Lung microvascular endothelial cell (primary cell): ENCODE measurements around the gene MRGPRX2. TPM values are rescaled to one million over a fixed set of nuclear protein-coding genes. Genes with fewer than 3 reads are reported as not detected.

Experiments
- DNase-seq, 2 donors: peaks; one replicate each; pipeline versions ENCODE4 v3.0.0 to v3.0.0-alpha.2; 2010; ENCODE audit warnings: low read depth in 2 of 2
- total RNA-seq: library from RNA; depleted of rRNA; stranded (reverse); fragments of >200 nt; gene quantifications from 2 replicates; pipeline ENCODE4 v1.2.1, GENCODE V29; 2014

The MRGPRX2 gene
- total RNA-seq, 1 donor from 2014 or later, result not detected

DNA sequence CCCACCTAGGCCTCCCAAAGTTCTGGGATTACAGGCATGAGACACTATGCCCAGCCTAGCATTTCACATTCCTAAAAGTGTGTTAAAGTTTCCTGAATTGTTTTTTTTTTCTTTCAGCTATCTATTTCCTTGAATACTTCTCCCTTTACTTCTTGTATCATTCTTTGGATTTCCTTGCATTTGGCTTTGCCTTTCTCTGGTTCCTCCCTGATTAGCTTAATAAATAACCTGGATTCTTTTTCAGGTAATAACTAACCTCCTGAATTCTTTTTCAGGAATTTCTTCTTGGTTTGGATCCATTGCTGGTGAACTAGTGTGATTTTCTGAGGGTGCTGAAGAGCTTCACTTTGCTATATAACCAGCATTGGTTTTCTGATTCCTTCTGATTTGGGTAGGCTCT is 47.9 kb downstream of the MRGPRX2 start:
- DNase-seq, result no peak

Other genes with a start within 250 kb of the MRGPRX2 start
- gene MRGPRX1, start 121.3 kb downstream of the MRGPRX2 start, total RNA-seq, result not detected in 2 replicates
- gene ZDHHC13, start 56.5 kb upstream of the MRGPRX2 start, total RNA-seq, result 13.9 and 25.7 TPM in 2 replicates
- gene CSRP3, start 141.3 kb upstream of the MRGPRX2 start, total RNA-seq, result not detected in 2 replicates
- 0.20 and 0.44 TPM in 2 replicates for gene E2F8, start 180.2 kb upstream of the MRGPRX2 start, total RNA-seq